Caki2 (cell line): ENCODE results near the gene BRPF3. TPM values are rescaled to one million over a fixed set of nuclear protein-coding genes. Genes with fewer than 3 reads are reported as not detected.
"Not testable (repeated sequence)": the region's sequence is repeated elsewhere in the genome, so short reads cannot be mapped to it uniquely, and the experiment has no call there.

Experiments used
- DNase-seq: peaks from one replicate; pipeline ENCODE4 v3.0.0-alpha.2; 2015; ENCODE audit warnings: low read depth
- in situ Hi-C: cut with HindIII; loops from 2 replicates; pipeline ENCODE4 v1.10.0; 2016; ENCODE audit warnings: low sequenced_read_pairs, low pct_unique_long_range_greater_than_20kb, mixed read lengths
- total RNA-seq: library from RNA; depleted of rRNA; stranded (reverse); fragments of >200 nt; shearing (Covaris generic); gene quantifications from 2 replicates; pipeline ENCODE4 v1.2.3, GENCODE V29; 2014; ENCODE audit warnings: low replicate concordance

The BRPF3 gene
- total RNA-seq, 1 experiment from 2014 or later = 14.9 TPM

- DNase-seq = no peak
- in situ Hi-C loops = no loop called here
Observed at GRCh38 chr6:36197739-36198221, 1.2 kb downstream of the BRPF3 start.

- DNase-seq = no peak
- in situ Hi-C loops = no loop called here
Observed at GRCh38 chr6:36198986-36199385, 2.4 kb downstream of the BRPF3 start.

- DNase-seq = no peak
- in situ Hi-C loops = no loop called here
Observed at GRCh38 chr6:36200154-36200891, 3.8 kb downstream of the BRPF3 start.

GRCh38 chr6:36200998-36201596 is 4.6 kb downstream of the BRPF3 start:
- in situ Hi-C loops = no loop called here
- no peak for DNase-seq

GRCh38 chr6:36201612-36202011 is 5.1 kb downstream of the BRPF3 start:
- DNase-seq = no peak
- in situ Hi-C loops = no loop called here

- no peak for DNase-seq
- in situ Hi-C loops = no loop called here
Observed at GRCh38 chr6:36202101-36202500, 5.6 kb downstream of the BRPF3 start.

GRCh38 chr6:36204068-36204753 is 7.7 kb downstream of the BRPF3 start:
- in situ Hi-C loops = no loop called here
- no peak for DNase-seq

GRCh38 chr6:36207155-36207554 is 10.6 kb downstream of the BRPF3 start:
- in situ Hi-C loops = no loop called here
- no peak for DNase-seq

- in situ Hi-C loops = no loop called here
- no peak for DNase-seq
Observed at GRCh38 chr6:36209606-36210005, 13.1 kb downstream of the BRPF3 start.

GRCh38 chr6:36210182-36210581 is 13.6 kb downstream of the BRPF3 start:
- DNase-seq = no peak
- in situ Hi-C loops = no loop called here

GRCh38 chr6:36210886-36211595 is 14.5 kb downstream of the BRPF3 start:
- in situ Hi-C loops = no loop called here
- DNase-seq = no peak

- no peak for DNase-seq
- in situ Hi-C loops = no loop called here
Observed at GRCh38 chr6:36216559-36216958, 20.0 kb downstream of the BRPF3 start.

- no peak for DNase-seq
Observed at GRCh38 chr6:36217188-36217587, 20.6 kb downstream of the BRPF3 start.

GRCh38 chr6:36217946-36218345 is 21.4 kb downstream of the BRPF3 start:
- DNase-seq = no peak
- in situ Hi-C loops = no loop called here

More at GRCh38 chr6:36217188-36217587, 20.6 kb downstream of the BRPF3 start:
- in situ Hi-C loops = no loop called here

- DNase-seq, in situ Hi-C loops: not testable (repeated sequence)
Observed at GRCh38 chr6:36218516-36218915, 22.0 kb downstream of the BRPF3 start.

GRCh38 chr6:36219081-36219480 is 22.5 kb downstream of the BRPF3 start:
- no peak for DNase-seq
- in situ Hi-C loops = no loop called here

- in situ Hi-C loops = no loop called here
- no peak for DNase-seq
Observed at GRCh38 chr6:36220226-36220625, 23.7 kb downstream of the BRPF3 start.

- DNase-seq = no peak
- in situ Hi-C loops = no loop called here
Observed at GRCh38 chr6:36221674-36222073, 25.1 kb downstream of the BRPF3 start.

- in situ Hi-C loops = no loop called here
- DNase-seq = no peak
Observed at GRCh38 chr6:36222924-36223323, 26.4 kb downstream of the BRPF3 start.
